Progenitor cell of endocrine pancreas (in vitro differentiated cells): ENCODE measurements around the gene GRK5. TPM values are rescaled to one million over a fixed set of nuclear protein-coding genes. Genes with fewer than 3 reads are reported as not detected.

Source experiments
- DNase-seq: peaks from one replicate; pipeline ENCODE4 v3.0.0; 2021; ENCODE audit warnings: low spot score; ENCODE audit not compliant: unreplicated experiment
- H3K27ac Mint-ChIP-seq: 2 replicates; pipeline ENCODE4 v1.8.0; 2021; ENCODE audit warnings: mild to moderate bottlenecking, moderate library complexity, mixed read lengths
- H3K27me3 Mint-ChIP-seq: 2 replicates; pipeline ENCODE4 v1.8.0; 2021; ENCODE audit warnings: mixed read lengths
- H3K36me3 Mint-ChIP-seq: 2 replicates; pipeline ENCODE4 v1.8.0; 2022; ENCODE audit warnings: mixed read lengths; ENCODE audit not compliant: insufficient read depth
- H3K4me1 Mint-ChIP-seq: 2 replicates; pipeline ENCODE4 v1.8.0; 2021; ENCODE audit warnings: low read depth, mixed read lengths
- H3K4me3 Mint-ChIP-seq: 2 replicates; pipeline ENCODE4 v1.8.0; 2021; ENCODE audit warnings: low read depth, mild to moderate bottlenecking, moderate library complexity, mixed read lengths
- H3K9me3 Mint-ChIP-seq: 2 replicates; pipeline ENCODE4 v1.8.0; 2021; ENCODE audit warnings: low read depth, mixed read lengths
- CTCF ChIP-seq: fragments of 200-600 bp; sonication (generic); IDR thresholded peaks from one replicate; pipeline ENCODE4 v1.5.0; 2021; ENCODE audit warnings: antibody characterized with exemption, mild to moderate bottlenecking; ENCODE audit not compliant: unreplicated experiment
- total RNA-seq: library from RNA; stranded (reverse); gene quantifications from 2 replicates; pipeline ENCODE4 v1.2.1, GENCODE V29; 2021

The GRK5 gene
- total RNA-seq, 1 donor from 2014 or later = 21.6 TPM

GRCh38 chr10:119211176-119211575 is 3.8 kb downstream of the GRK5 start:
- Mint-ChIP-seq H3K4me1 (peaks cover 48% of the 10 kb centered on the region), H3K36me3 (no peaks in the 10 kb centered on the region), H3K27ac (peak overlapping the region; percentile 85), H3K27me3 (no peaks in the 10 kb centered on the region), H3K4me3 (no peak overlapping the region), H3K9me3 (no peaks in the 10 kb centered on the region)
- TF ChIP-seq CTCF = no peak
- DNase-seq = no peak

GRCh38 chr10:119211625-119212441 is 4.5 kb downstream of the GRK5 start:
- H3K27ac Mint-ChIP-seq = peak overlapping the region; percentile 85
- H3K4me3 Mint-ChIP-seq = no peak overlapping the region
- no peaks in the 10 kb centered on the region for H3K9me3 Mint-ChIP-seq
- no peak for TF ChIP-seq CTCF
- H3K27me3 Mint-ChIP-seq = no peaks in the 10 kb centered on the region
- no peak for DNase-seq
- H3K36me3 Mint-ChIP-seq = no peaks in the 10 kb centered on the region
- peaks cover 45% of the 10 kb centered on the region for H3K4me1 Mint-ChIP-seq

DNA sequence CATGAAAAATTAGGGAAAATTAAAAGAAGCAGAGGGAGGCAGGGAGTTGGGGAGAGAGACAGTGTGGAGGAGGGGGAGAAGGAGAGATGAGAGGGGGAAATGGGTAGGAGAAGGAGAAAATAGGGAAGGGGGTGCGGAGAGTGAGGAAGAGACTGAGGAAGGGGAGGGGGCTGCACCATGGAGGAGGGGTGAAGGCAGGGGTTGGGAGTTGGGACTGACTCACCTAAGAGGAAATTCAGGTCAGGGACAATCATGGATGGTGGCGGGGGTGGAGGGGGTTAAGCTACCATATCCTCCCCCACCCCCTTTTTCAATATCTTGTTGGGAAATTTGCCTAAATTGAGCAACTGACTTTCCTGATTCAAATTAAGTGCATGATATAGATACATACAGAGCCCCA is 8.0 kb downstream of the GRK5 start:
- Mint-ChIP-seq H3K4me1 (peaks cover 40% of the 10 kb centered on the region), H3K36me3 (no peaks in the 10 kb centered on the region), H3K27ac (no peak overlapping the region), H3K27me3 (no peaks in the 10 kb centered on the region), H3K9me3 (no peaks in the 10 kb centered on the region), H3K4me3 (no peak overlapping the region)
- DNase-seq = no peak
- no peak for TF ChIP-seq CTCF

DNA sequence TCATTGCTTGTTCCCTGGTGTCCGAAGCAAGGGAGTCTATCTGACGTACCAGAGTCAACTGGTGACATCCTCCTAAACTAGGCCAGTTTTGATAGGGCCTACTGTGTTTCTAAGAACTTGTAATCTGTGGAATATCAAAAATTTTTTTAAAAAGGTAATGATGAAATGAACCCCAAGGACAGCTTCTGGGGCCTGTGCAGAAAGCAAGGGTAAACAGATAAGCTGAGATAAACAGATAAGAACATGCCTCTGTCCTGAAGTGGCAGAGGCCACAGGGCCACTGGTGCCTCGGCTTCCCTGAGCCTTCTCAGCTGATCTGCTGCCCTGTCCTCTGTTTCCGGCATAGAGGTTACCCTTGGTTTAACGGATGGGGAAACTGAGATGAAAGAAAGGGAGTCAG is 8.8 kb downstream of the GRK5 start:
- no peak overlapping the region for H3K4me3 Mint-ChIP-seq

DNA sequence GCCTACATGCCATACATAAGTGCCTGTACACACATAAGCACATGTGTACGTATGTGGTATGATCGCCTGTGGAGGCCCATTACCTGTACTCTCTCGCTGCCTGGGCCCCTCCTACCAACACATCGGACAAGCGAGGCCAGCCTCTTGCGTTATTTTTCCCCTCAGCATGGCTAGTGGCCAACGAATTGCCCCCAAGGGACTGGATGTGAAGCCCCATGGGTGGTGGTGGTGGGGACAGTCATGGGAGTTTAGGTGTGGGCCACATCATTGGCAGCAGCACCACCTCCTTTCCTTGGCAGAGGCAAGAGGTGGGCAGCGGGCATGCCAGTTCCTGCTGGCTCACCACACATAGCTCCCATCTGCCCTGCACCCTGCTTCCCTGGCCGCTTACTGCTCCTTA is 10.0 kb downstream of the GRK5 start:
- H3K4me3 Mint-ChIP-seq = no peak overlapping the region
- no peaks in the 10 kb centered on the region for H3K27me3 Mint-ChIP-seq
- no peak for DNase-seq
- no peak for TF ChIP-seq CTCF
- no peaks in the 10 kb centered on the region for H3K9me3 Mint-ChIP-seq
- peaks cover 35% of the 10 kb centered on the region for H3K4me1 Mint-ChIP-seq
- H3K36me3 Mint-ChIP-seq = no peaks in the 10 kb centered on the region
- no peak overlapping the region for H3K27ac Mint-ChIP-seq

More for the DNA sequence above, 8.8 kb downstream of the GRK5 start:
- Mint-ChIP-seq H3K36me3 (no peaks in the 10 kb centered on the region), H3K27me3 (no peaks in the 10 kb centered on the region), H3K4me1 (peaks cover 37% of the 10 kb centered on the region), H3K9me3 (no peaks in the 10 kb centered on the region), H3K27ac (no peak overlapping the region)
- no peak for TF ChIP-seq CTCF
- no peak for DNase-seq
